ENCODE measurements around the gene C5orf47. TPM values are rescaled to one million over a fixed set of nuclear protein-coding genes. Genes with fewer than 3 reads are reported as not detected.
A peak's percentile ranks its signal among the peaks of the same experiment; 100 is the strongest.

C5orf47 gene
- total RNA-seq, 1 donor from 2014 or later, result not detected

GRCh38 chr5:173954671-173955521 lies 34.1 kb upstream of the C5orf47 start:
- Mint-ChIP-seq H3K4me1 (peaks cover 7% of the 10 kb centered on the region), H3K27me3 (ENCODE audit: low read depth) (no peaks in the 10 kb centered on the region), H3K36me3 (ENCODE audit: low read depth) (no peaks in the 10 kb centered on the region), H3K9me3 (no peaks in the 10 kb centered on the region), H3K27ac (ENCODE audit: unreplicated experiment) (no peak overlapping the region), H3K4me3 (no peak overlapping the region)
- no peak for DNase-seq (ENCODE audit: low read depth, low spot score)
- no peak for TF ChIP-seq CTCF (conservative IDR thresholded peaks at IDR 0.05)

DNA sequence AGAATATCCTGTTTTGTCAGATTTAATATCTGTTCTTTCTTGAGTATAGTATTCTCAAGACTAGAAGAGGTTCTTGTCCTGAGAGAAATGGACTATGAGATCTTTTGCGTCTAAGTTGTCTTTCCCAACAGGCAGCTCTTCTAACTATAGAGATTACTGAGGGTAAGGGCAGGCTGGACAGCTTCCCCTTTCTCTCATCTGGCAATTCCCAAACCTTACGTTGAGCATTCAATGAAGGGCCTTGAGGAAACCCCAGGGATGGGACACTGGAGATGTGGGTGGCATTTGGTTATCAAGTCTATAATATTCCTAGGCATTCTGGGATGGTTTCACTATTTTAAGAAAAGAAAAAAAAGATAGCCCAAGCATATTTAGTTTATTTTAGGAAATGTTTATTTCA lies 28.0 kb upstream of the C5orf47 start:
- TF ChIP-seq CTCF (conservative IDR thresholded peaks at IDR 0.05), result no peak
- Mint-ChIP-seq H3K4me3 (no peak overlapping the region), H3K27ac (ENCODE audit: unreplicated experiment) (no peak overlapping the region), H3K36me3 (ENCODE audit: low read depth) (no peaks in the 10 kb centered on the region), H3K9me3 (no peaks in the 10 kb centered on the region), H3K27me3 (ENCODE audit: low read depth) (no peaks in the 10 kb centered on the region), H3K4me1 (peaks cover 21% of the 10 kb centered on the region)
- DNase-seq (ENCODE audit: low read depth, low spot score), result no peak

DNA sequence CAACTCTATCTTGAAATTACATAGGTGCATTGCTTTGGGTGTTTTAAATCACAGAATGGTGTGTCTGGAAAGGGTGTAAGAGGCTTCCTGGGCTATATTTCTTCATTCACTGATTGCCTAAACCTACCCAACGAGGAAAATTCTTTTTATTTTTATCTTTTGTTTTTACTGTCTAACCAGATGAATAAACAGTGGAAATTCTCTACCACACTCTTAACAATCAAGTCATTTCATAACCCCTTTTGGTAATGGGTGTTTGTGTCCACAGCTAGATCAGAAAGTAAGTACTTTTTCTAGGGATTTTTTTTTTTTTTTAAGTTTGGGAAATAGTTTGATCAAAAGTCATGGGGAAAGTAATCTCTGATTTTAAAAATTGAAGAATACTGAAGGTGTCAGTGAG lies 27.6 kb upstream of the C5orf47 start:
- Mint-ChIP-seq H3K4me1 (peaks cover 18% of the 10 kb centered on the region), H3K9me3 (no peaks in the 10 kb centered on the region), H3K27me3 (ENCODE audit: low read depth) (no peaks in the 10 kb centered on the region), H3K36me3 (ENCODE audit: low read depth) (no peaks in the 10 kb centered on the region), H3K27ac (ENCODE audit: unreplicated experiment) (no peak overlapping the region), H3K4me3 (no peak overlapping the region)
- TF ChIP-seq CTCF (conservative IDR thresholded peaks at IDR 0.05), result no peak
- DNase-seq (ENCODE audit: low read depth, low spot score), result no peak

DNA sequence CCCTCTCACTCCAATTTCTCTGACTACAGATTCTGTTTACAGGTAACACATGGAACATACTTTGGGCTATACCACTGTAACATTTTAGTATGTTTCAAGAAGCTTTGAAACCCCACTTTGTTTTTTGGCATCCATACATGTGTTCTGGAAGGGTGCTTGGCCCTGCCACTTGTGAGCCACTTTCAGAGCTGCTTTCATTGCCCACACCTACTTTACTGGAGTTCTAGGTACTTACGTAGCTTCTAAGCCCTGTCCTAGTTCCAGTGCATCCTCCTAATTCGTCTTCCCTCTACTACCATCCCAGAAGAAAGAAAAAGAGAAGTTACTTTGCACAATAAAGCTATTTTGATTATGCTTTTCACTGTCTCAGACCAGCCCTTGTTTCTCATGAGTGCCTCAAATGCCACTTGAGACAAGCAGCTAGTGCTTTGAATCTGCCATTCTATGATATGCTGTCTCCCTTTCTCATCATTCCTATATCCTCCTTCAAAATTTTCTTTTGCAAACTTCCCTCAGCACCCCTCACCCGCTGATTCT lies 26.5 kb upstream of the C5orf47 start:
- no peak overlapping the region for H3K4me3 Mint-ChIP-seq
- peaks cover 22% of the 10 kb centered on the region for H3K4me1 Mint-ChIP-seq
- no peak for TF ChIP-seq CTCF (conservative IDR thresholded peaks at IDR 0.05)
- no peak for DNase-seq (ENCODE audit: low read depth, low spot score)
- no peaks in the 10 kb centered on the region for H3K36me3 Mint-ChIP-seq (ENCODE audit: low read depth)
- no peaks in the 10 kb centered on the region for H3K9me3 Mint-ChIP-seq
- H3K27ac Mint-ChIP-seq (ENCODE audit: unreplicated experiment), result peak overlapping the region; percentile 63
- H3K27me3 Mint-ChIP-seq (ENCODE audit: low read depth), result no peaks in the 10 kb centered on the region

DNA sequence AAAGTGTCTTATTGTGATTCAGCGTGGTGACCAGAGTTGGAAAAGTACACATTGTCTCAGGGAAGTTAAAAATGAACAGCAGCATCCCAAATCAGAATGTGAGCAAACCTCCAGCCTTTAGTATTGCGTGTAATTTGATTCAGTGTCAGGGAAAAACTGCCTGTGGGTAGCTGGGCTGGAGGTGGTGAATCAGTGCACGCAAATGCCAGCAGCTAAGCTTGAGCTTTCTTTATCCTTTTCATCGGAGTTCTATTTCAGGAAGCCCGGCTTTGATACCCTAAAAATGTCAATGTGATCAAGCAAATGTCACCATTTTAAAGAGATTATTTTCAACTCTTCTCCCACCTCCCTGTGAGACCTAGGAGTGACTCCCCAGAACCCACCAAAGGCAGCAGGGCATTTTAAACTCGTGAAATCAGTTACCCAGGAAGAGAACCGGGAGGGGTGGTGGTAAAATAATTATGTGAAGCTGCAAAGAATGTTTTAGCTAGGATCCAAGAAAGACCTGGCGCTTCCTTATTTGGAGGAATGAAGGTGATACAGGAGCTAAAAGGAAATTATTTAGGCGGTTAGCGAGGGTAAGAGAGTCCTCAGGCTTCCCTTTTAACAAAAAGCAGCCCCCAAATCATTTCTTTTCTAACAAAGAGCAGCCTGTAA lies 25.7 kb upstream of the C5orf47 start:
- Mint-ChIP-seq H3K27me3 (ENCODE audit: low read depth) (no peaks in the 10 kb centered on the region), H3K9me3 (no peaks in the 10 kb centered on the region)
- no peak for TF ChIP-seq CTCF (conservative IDR thresholded peaks at IDR 0.05)

More for the DNA sequence above, 25.7 kb upstream of the C5orf47 start:
- H3K36me3 Mint-ChIP-seq (ENCODE audit: low read depth), result no peaks in the 10 kb centered on the region
- DNase-seq (ENCODE audit: low read depth, low spot score), result no peak
- H3K27ac Mint-ChIP-seq (ENCODE audit: unreplicated experiment), result peak overlapping the region; percentile 96
- peak overlapping the region; percentile 92 for H3K4me3 Mint-ChIP-seq
- H3K4me1 Mint-ChIP-seq, result peaks cover 30% of the 10 kb centered on the region

Data from neural crest cell (in vitro differentiated cells).